Mesothelial cell of epicardium (in vitro differentiated cells): ENCODE results near the gene RAPGEF6. TPM values are rescaled to one million over a fixed set of nuclear protein-coding genes. Genes with fewer than 3 reads are reported as not detected.

ENCODE experiments used
- DNase-seq, 2 experiments: peaks; one replicate each; pipeline ENCODE4 v3.0.0; 2021; ENCODE audit warnings: low spot score in 2 of 2; ENCODE audit not compliant: unreplicated experiment in 2 of 2
- H3K27ac Mint-ChIP-seq: 2 replicates; pipeline ENCODE4 v1.8.0; 2021; ENCODE audit warnings: mixed read lengths
- H3K27me3 Mint-ChIP-seq: 2 replicates; pipeline ENCODE4 v1.8.0; 2021; ENCODE audit warnings: low read depth, mixed read lengths
- H3K36me3 Mint-ChIP-seq: 2 replicates; pipeline ENCODE4 v1.8.0; 2021; ENCODE audit warnings: mixed read lengths
- H3K4me1 Mint-ChIP-seq: 2 replicates; pipeline ENCODE4 v1.8.0; 2021; ENCODE audit warnings: mixed read lengths
- H3K4me3 Mint-ChIP-seq: 2 replicates; pipeline ENCODE4 v1.8.0; 2021; ENCODE audit warnings: mild to moderate bottlenecking, moderate library complexity, mixed read lengths
- H3K9me3 Mint-ChIP-seq: 2 replicates; pipeline ENCODE4 v1.8.0; 2021; ENCODE audit warnings: mixed read lengths
- CTCF ChIP-seq: fragments of 200-600 bp; sonication (generic); IDR thresholded peaks from one replicate; pipeline ENCODE4 v1.5.0; 2021; ENCODE audit warnings: antibody characterized with exemption; ENCODE audit not compliant: unreplicated experiment
- total RNA-seq: library from RNA; stranded (reverse); gene quantifications from 3 replicates; pipeline ENCODE4 v1.2.1, GENCODE V29; 2021

Gene RAPGEF6
- total RNA-seq, 1 donor from 2014 or later, result 29.0 TPM

GRCh38 chr5:131538177-131538593 is 96.8 kb downstream of the RAPGEF6 start:
- Mint-ChIP-seq H3K4me1 (peaks cover 10% of the 10 kb centered on the region), H3K4me3 (no peak overlapping the region), H3K27ac (no peak overlapping the region), H3K27me3 (no peaks in the 10 kb centered on the region), H3K9me3 (no peaks in the 10 kb centered on the region), H3K36me3 (no peaks in the 10 kb centered on the region)
- no peak for TF ChIP-seq CTCF
- DNase-seq, result no peak

- TF ChIP-seq CTCF, result no peak
- H3K9me3 Mint-ChIP-seq, result no peaks in the 10 kb centered on the region
- H3K4me3 Mint-ChIP-seq, result no peak overlapping the region
- DNase-seq, result no peak
- H3K36me3 Mint-ChIP-seq, result no peaks in the 10 kb centered on the region
- H3K27ac Mint-ChIP-seq, result peak overlapping the region; percentile 3
- H3K4me1 Mint-ChIP-seq, result peaks cover 17% of the 10 kb centered on the region
- H3K27me3 Mint-ChIP-seq, result no peaks in the 10 kb centered on the region
Observed at GRCh38 chr5:131536850-131537448, 98.1 kb downstream of the RAPGEF6 start.

GRCh38 chr5:131536211-131536826 is 98.7 kb downstream of the RAPGEF6 start:
- H3K36me3 Mint-ChIP-seq, result no peaks in the 10 kb centered on the region
- no peak for TF ChIP-seq CTCF
- H3K27ac Mint-ChIP-seq, result no peak overlapping the region
- H3K27me3 Mint-ChIP-seq, result no peaks in the 10 kb centered on the region
- no peak overlapping the region for H3K4me3 Mint-ChIP-seq
- H3K4me1 Mint-ChIP-seq, result peaks cover 17% of the 10 kb centered on the region
- DNase-seq, result no peak
- H3K9me3 Mint-ChIP-seq, result no peaks in the 10 kb centered on the region

GRCh38 chr5:131534974-131535373 is 100.1 kb downstream of the RAPGEF6 start:
- Mint-ChIP-seq H3K4me1 (peaks cover 20% of the 10 kb centered on the region), H3K9me3 (no peaks in the 10 kb centered on the region), H3K4me3 (no peak overlapping the region), H3K36me3 (no peaks in the 10 kb centered on the region), H3K27me3 (no peaks in the 10 kb centered on the region), H3K27ac (no peak overlapping the region)
- DNase-seq, result no peak
- no peak for TF ChIP-seq CTCF

- no peak for TF ChIP-seq CTCF
- Mint-ChIP-seq H3K27ac (no peak overlapping the region), H3K4me3 (no peak overlapping the region), H3K9me3 (no peaks in the 10 kb centered on the region), H3K27me3 (no peaks in the 10 kb centered on the region), H3K4me1 (peaks cover 20% of the 10 kb centered on the region), H3K36me3 (no peaks in the 10 kb centered on the region)
- DNase-seq, result no peak
Observed at GRCh38 chr5:131533836-131534235, 101.2 kb downstream of the RAPGEF6 start.
